Measurements from ENCODE around the gene SLC2A1. TPM values are rescaled to one million over a fixed set of nuclear protein-coding genes. Genes with fewer than 3 reads are reported as not detected.
A peak's percentile ranks its signal among the peaks of the same experiment; 100 is the strongest.

The SLC2A1 gene
- total and polyA plus RNA-seq, 12 donors, result 4.6 to 123 (median 24.3) TPM

DNA sequence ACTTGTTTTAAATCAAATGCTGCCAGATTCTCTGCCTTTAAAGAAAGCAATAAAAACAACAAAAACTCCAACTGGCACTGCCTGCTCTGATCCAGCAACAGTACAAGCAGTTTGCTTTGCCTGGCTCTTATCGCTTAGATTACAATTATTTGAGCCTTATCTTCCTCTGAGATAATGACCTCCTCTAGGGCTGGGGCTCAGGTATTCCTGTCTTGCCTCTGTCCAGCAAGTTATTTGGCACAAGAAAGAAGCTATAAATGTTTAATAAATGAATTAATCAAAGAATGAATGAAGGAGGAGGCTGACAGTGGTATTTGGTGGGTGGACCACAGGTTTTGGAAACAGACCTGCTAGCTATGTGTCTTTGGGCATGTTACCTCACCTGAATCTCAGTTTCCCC lies 6.7 kb upstream of the SLC2A1 start:
- H3K4me1 ChIP-seq (replicated peaks in 1 of 2), result no peaks in the 10 kb centered on the region
- intact Hi-C loops (cut with DNase I), result no loop called here
- no peaks in the 10 kb centered on the region for H3K36me3 ChIP-seq (replicated peaks in 1 of 2)
- H3K9me3 ChIP-seq (replicated peaks in 1 of 3), result no peaks in the 10 kb centered on the region
- DNase-seq, result no peak
- no peak for TF ChIP-seq POLR2A (IDR thresholded peaks at IDR 0.05)
- no peak for TF ChIP-seq CTCF (IDR thresholded peaks at IDR 0.05)
- no peak overlapping the region for H3K4me3 ChIP-seq
- H3K27ac ChIP-seq, result no peak overlapping the region
- no peaks in the 10 kb centered on the region for H3K27me3 ChIP-seq
- WGBS, 4 donors, result 86 to 94% (median 89%) methylated on average over 1 of the region's 1 CpG

- no peaks in the 10 kb centered on the region for H3K36me3 ChIP-seq (replicated peaks in 1 of 2)
- H3K27ac ChIP-seq, result no peak overlapping the region
- DNase-seq, result no peak
- intact Hi-C loops (cut with DNase I), result no loop called here
- 90 to 94% (median 92%) methylated on average over 19 of the region's 19 CpGs for WGBS, 4 donors
- H3K4me1 ChIP-seq (replicated peaks in 1 of 2), result peaks cover 0 to 4% of the 10 kb centered on the region in 2 donors
- no peaks in the 10 kb centered on the region for H3K9me3 ChIP-seq (replicated peaks in 1 of 3)
- TF ChIP-seq POLR2A (IDR thresholded peaks at IDR 0.05) (no peak), CTCF (IDR thresholded peaks at IDR 0.05) (no peak)
- H3K4me3 ChIP-seq, result no peak overlapping the region
- no peaks in the 10 kb centered on the region for H3K27me3 ChIP-seq
Observed at GRCh38 chr1:42964044-42964812, 5.6 kb upstream of the SLC2A1 start.

GRCh38 chr1:42963378-42964043 lies 4.8 kb upstream of the SLC2A1 start:
- Histone ChIP-seq H3K27ac (peak overlapping the region in 1 of 5 donors; percentile 5), H3K4me3 (no peak overlapping the region)
- DNase-seq, result no peak

More at GRCh38 chr1:42963378-42964043, 4.8 kb upstream of the SLC2A1 start:
- H3K9me3 ChIP-seq (replicated peaks in 1 of 3), result no peaks in the 10 kb centered on the region
- peaks cover 0 to 5% of the 10 kb centered on the region in 2 donors for H3K4me1 ChIP-seq (replicated peaks in 1 of 2)
- intact Hi-C loops (cut with DNase I), result no loop called here
- TF ChIP-seq POLR2A (IDR thresholded peaks at IDR 0.05) (no peak), CTCF (IDR thresholded peaks at IDR 0.05) (no peak)
- H3K27me3 ChIP-seq, result no peaks in the 10 kb centered on the region
- WGBS, 4 donors, result 32 to 39% (median 34%) methylated on average over 9 of the region's 9 CpGs
- H3K36me3 ChIP-seq (replicated peaks in 1 of 2), result no peaks in the 10 kb centered on the region
